Endothelial cell of umbilical vein (primary cell): ENCODE results near the gene PSD4. TPM values are rescaled to one million over a fixed set of nuclear protein-coding genes. Genes with fewer than 3 reads are reported as not detected.

ENCODE experiments used
- BruUV-seq: library from RNA; stranded (reverse); fragments of 400-500 nt; replicated peaks from 2 replicates; lab custom pipeline; 2021; lab: Mats Ljungman, UMichigan
- CTCF ChIA-PET: fragments of 300-600, 350-600 bp; sonication (Branson Sonifier 250); formaldehyde crosslinking; loops from one replicate; lab custom pipeline; 2021; ENCODE audit warnings: antibody characterized with exemption, inconsistent platforms; lab: Charles Lee
- POLR2A ChIA-PET: fragments of 300-600, 350-600 bp; sonication (Branson Sonifier 250); formaldehyde crosslinking; loops from one replicate; lab custom pipeline; 2021; ENCODE audit warnings: antibody characterized with exemption, inconsistent platforms; lab: Charles Lee
- DNase-seq: peaks from one replicate; pipeline ENCODE4 v3.0.0-alpha.2; 2011; ENCODE audit warnings: low read depth, low spot score
- FAIRE-seq: peaks from 2 replicates; lab custom pipeline; 2011; peaks lifted over from hg19 to GRCh38; lab: Jason Lieb, UNC
- H2AFZ ChIP-seq: 2 replicates; pipeline ENCODE4 v1.6.0; 2012; ENCODE audit warnings: low read depth, low read length, control low read depth, inconsistent platforms
- H3K27ac ChIP-seq: 2 replicates; pipeline ENCODE4 v1.5.1; 2011; ENCODE audit warnings: low read depth, mild to moderate bottlenecking, control low read depth, low read length, moderate library complexity; ENCODE audit not compliant: insufficient read depth
- H3K27me3 ChIP-seq, 2 experiments: 2 replicates each; pipeline versions ENCODE4 v1.6.0 to v1.6.1; 2011; ENCODE audit warnings: low read length in 2 of 2, mixed read lengths in 1 of 2; ENCODE audit not compliant: control insufficient read depth in 2 of 2, insufficient read depth in 2 of 2
- H3K36me3 ChIP-seq, 2 experiments: 2 replicates in 1 of 2; 3 replicates in 1 of 2; pipeline ENCODE4 v1.5.1; 2011; ENCODE audit warnings: low read length in 2 of 2, mild to moderate bottlenecking in 1 of 2, moderate library complexity in 1 of 2; ENCODE audit not compliant: control insufficient read depth in 2 of 2, insufficient read depth in 2 of 2; ENCODE audit errors: extremely low read depth in 1 of 2
- H3K4me1 ChIP-seq: 3 replicates; pipeline ENCODE4 v1.5.1; 2011; ENCODE audit warnings: mild to moderate bottlenecking, low read length; ENCODE audit not compliant: control insufficient read depth, insufficient read depth; ENCODE audit errors: extremely low read depth
- H3K4me2 ChIP-seq: 2 replicates; pipeline ENCODE4 v1.6.1; 2011; ENCODE audit warnings: low read length, control low read depth, mixed read lengths; ENCODE audit not compliant: insufficient read depth
- H3K4me3 ChIP-seq, 3 experiments: fragments of 200-600 bp in 1 of 3; sonication (generic), shearing (Covaris generic) in 1 of 3; replicated peaks in 1 of 3; 2 replicates each; pipeline ENCODE4 v1.5.1; 2011 to 2016; ENCODE audit warnings: control low read depth in 3 of 3, low read length in 3 of 3, mild to moderate bottlenecking in 2 of 3, inconsistent platforms in 1 of 3, low read depth in 1 of 3, moderate library complexity in 1 of 3; ENCODE audit not compliant: insufficient read depth in 1 of 3
- H3K79me2 ChIP-seq: 2 replicates; pipeline ENCODE4 v1.6.0; 2012; ENCODE audit warnings: low read length, inconsistent platforms; ENCODE audit not compliant: control insufficient read depth, insufficient read depth
- H3K9ac ChIP-seq: replicated peaks from 2 replicates; pipeline ENCODE3; 2011; ENCODE audit warnings: low read length, control low read depth; ENCODE audit not compliant: insufficient read depth; ENCODE audit errors: extremely low read depth
- H3K9me1 ChIP-seq: replicated peaks from 3 replicates; pipeline ENCODE4 v1.6.0; 2011; ENCODE audit warnings: mild to moderate bottlenecking, low read length; ENCODE audit not compliant: control insufficient read depth, insufficient read depth; ENCODE audit errors: extremely low read depth
- H3K9me3 ChIP-seq: replicated peaks from 2 replicates; pipeline ENCODE4 v1.5.1; 2012; ENCODE audit warnings: low read length, inconsistent platforms; ENCODE audit not compliant: control insufficient read depth, insufficient read depth
- H4K20me1 ChIP-seq: replicated peaks from 2 replicates; pipeline ENCODE3; 2011; ENCODE audit warnings: mild to moderate bottlenecking, low read length; ENCODE audit not compliant: control insufficient read depth, insufficient read depth; ENCODE audit errors: extremely low read depth
- EZH2 ChIP-seq: IDR thresholded peaks from 2 replicates; pipeline ENCODE4 v1.6.1; 2012; ENCODE audit warnings: borderline replicate concordance, low read depth, mild to moderate bottlenecking, moderate library complexity, low read length, inconsistent platforms; ENCODE audit not compliant: severe bottlenecking
- FOS ChIP-seq: IDR thresholded peaks from 2 replicates; pipeline ENCODE4 v1.6.1; 2011; ENCODE audit warnings: mild to moderate bottlenecking, low read length, moderate library complexity, borderline replicate concordance; ENCODE audit not compliant: insufficient read depth
- GATA2 ChIP-seq: IDR thresholded peaks from 2 replicates; pipeline ENCODE4 v1.7.0; 2011; ENCODE audit warnings: low read depth, mild to moderate bottlenecking, moderate library complexity, mixed read lengths, low read length; ENCODE audit not compliant: insufficient read length, insufficient read depth
- JUN ChIP-seq: IDR thresholded peaks from 2 replicates; pipeline ENCODE4 v1.6.1; 2011; ENCODE audit warnings: borderline replicate concordance, low read depth; ENCODE audit not compliant: insufficient read length, insufficient read depth
- MYC ChIP-seq: IDR thresholded peaks from one replicate; pipeline ENCODE4 v1.6.1; 2011; ENCODE audit warnings: mild to moderate bottlenecking, low read depth, low read length
- POLR2A ChIP-seq: IDR thresholded peaks from 2 replicates; pipeline ENCODE4 v1.6.1; 2012; ENCODE audit warnings: low read depth, mild to moderate bottlenecking, control low read depth, low read length
- POLR2AphosphoS5 ChIP-seq: IDR thresholded peaks from 2 replicates; pipeline ENCODE4 v1.6.1; 2012; ENCODE audit warnings: low read depth, mild to moderate bottlenecking, control low read depth, low read length, moderate library complexity; ENCODE audit not compliant: insufficient read depth
- dilution Hi-C: fragments of 300-500 bp; cut with MboI; formaldehyde crosslinking; loops from one replicate; pipeline ENCODE4 v1.15.0; 2019; ENCODE audit warnings: low sequenced_read_pairs; ENCODE audit not compliant: extremely low pct_ligation_motif_present
- intact Hi-C: fragments of 100-400 bp; cut with micrococcal nuclease; formaldehyde crosslinking; loops from one replicate; pipeline ENCODE4 v1.10.0; 2022
- polyA plus RNA-seq, 4 experiments: library from polyadenylated mRNA; depleted of rRNA in 3 of 4; stranded (reverse) in 3 of 4; unstranded in 1 of 4; fragments of >200 nt; gene quantifications; 2 replicates each; pipeline versions ENCODE4 v1.2.1 to v1.2.3, GENCODE V29; 2011 to 2012; ENCODE audit warnings: missing spikeins in 1 of 4
- total RNA-seq: library from RNA; stranded (reverse); gene quantifications from 2 replicates; pipeline ENCODE4 v1.2.3, GENCODE V29; 2021
- TF ChIP-seq, protein P1 (sequence below), 2 donors: IDR thresholded peaks; 1 replicate in 1 of 2; 2 replicates in 1 of 2; pipeline ENCODE4 v1.5.1; 2011; ENCODE audit warnings: low read length in 2 of 2, mild to moderate bottlenecking in 2 of 2, moderate library complexity in 2 of 2, control low read depth in 1 of 2, inconsistent platforms in 1 of 2, low read depth in 1 of 2; ENCODE audit not compliant: insufficient read depth in 1 of 2; ENCODE audit errors: extremely low read depth in 1 of 2
- TF ChIP-seq, protein P2 (sequence below): IDR thresholded peaks from 2 replicates; pipeline ENCODE4 v1.6.1; 2011; ENCODE audit not compliant: insufficient read depth, insufficient read length

The PSD4 gene
- total and polyA plus RNA-seq, 2 donors (not counting 3 experiments of a cell fraction or from before 2014, with no cell fraction given): 0.01 to 0.24 TPM

DNA sequence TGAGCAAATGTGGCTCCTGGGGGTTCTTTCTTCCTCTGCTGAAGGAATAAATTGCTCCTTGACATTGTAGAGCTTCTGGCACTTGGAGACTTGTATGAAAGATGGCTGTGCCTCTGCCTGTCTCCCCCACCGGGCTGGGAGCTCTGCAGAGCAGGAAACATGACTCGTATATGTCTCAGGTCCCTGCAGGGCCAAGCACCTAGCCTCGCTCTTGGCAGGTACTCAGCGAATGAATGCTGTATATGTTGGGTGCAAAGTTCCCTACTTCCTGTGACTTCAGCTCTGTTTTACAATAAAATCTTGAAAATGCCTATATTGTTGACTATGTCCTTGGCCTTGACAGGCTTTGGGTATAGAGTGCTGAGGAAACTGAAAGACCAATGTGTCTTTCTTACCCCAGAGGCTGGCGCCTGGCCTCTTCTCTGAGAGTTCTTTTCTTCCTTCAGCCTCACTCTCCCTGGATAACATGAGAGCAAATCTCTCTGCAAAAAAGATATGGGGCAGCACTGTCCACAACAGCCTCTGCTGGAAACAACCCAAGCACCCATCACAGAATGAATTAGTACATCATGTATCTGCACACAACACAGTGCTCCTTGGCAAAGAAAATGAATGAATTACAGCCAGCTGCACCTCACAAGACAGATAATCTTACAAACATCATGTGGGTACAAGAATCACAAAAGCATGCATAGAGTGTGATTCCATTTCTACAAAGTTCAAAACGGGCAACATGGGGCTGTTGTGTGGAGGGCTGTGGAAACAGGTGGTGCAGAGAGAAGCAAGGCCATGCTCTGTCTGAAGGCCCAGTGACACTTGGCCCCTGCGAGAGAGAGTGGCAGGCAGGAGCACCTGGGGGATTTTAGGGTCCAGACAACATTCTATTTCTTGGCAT lies 39.8 kb upstream of the PSD4 start:
- no peak for FAIRE-seq
- ChIA-PET CTCF (interaction anchor here (0.9 to 6.0 kb wide), 7 partner anchors 11 to 256 kb away, joined by 3 to 310 read pairs (median 6); no protein-coding TSS in a partner anchor), POLR2A (no interaction called here)

More for the DNA sequence above, 39.8 kb upstream of the PSD4 start:
- Histone ChIP-seq H3K4me1 (no peaks in the 10 kb centered on the region), H3K27ac (no peak overlapping the region), H3K36me3 (no peaks in the 10 kb centered on the region), H2AFZ (no peak overlapping the region), H3K9me1 (no peaks in the 10 kb centered on the region), H3K9me3 (no peaks in the 10 kb centered on the region), H3K79me2 (no peaks in the 10 kb centered on the region), H4K20me1 (no peaks in the 10 kb centered on the region), H3K4me2 (no peak overlapping the region), H3K9ac (no peak overlapping the region), H3K4me3 (no peak overlapping the region), H3K27me3 (peaks cover 0 to 3% of the 10 kb centered on the region in 2 experiments)
- BruUV-seq: no TSS peak
- no peak for DNase-seq
- TF ChIP-seq POLR2AphosphoS5 (no peak), POLR2A (no peak), JUN (no peak), FOS (no peak), MYC (no peak), EZH2 (no peak), GATA2 (no peak)
- TF ChIP-seq, protein P1, sequence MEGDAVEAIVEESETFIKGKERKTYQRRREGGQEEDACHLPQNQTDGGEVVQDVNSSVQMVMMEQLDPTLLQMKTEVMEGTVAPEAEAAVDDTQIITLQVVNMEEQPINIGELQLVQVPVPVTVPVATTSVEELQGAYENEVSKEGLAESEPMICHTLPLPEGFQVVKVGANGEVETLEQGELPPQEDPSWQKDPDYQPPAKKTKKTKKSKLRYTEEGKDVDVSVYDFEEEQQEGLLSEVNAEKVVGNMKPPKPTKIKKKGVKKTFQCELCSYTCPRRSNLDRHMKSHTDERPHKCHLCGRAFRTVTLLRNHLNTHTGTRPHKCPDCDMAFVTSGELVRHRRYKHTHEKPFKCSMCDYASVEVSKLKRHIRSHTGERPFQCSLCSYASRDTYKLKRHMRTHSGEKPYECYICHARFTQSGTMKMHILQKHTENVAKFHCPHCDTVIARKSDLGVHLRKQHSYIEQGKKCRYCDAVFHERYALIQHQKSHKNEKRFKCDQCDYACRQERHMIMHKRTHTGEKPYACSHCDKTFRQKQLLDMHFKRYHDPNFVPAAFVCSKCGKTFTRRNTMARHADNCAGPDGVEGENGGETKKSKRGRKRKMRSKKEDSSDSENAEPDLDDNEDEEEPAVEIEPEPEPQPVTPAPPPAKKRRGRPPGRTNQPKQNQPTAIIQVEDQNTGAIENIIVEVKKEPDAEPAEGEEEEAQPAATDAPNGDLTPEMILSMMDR (IDR thresholded peaks at IDR 0.05; ENCODE audit: extremely low read depth in 1 of 2, insufficient read depth in 1 of 2, low read depth in 1 of 2, low read length in 2 of 2): no peak
- TF ChIP-seq, protein P2, sequence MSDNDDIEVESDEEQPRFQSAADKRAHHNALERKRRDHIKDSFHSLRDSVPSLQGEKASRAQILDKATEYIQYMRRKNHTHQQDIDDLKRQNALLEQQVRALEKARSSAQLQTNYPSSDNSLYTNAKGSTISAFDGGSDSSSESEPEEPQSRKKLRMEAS: no peak
- dilution Hi-C loops (no loop called here), intact Hi-C loops (no loop called here)
